Measurements from ENCODE around the gene LRRC7.

The LRRC7 gene

GRCh38 chr1:69852151-69852550 lies 284.4 kb downstream of the LRRC7 start:
- TF ChIP-seq CTCF (IDR thresholded peaks at IDR 0.05; ENCODE audit: low read depth, low read length), result no peak
- DNase-seq (ENCODE audit: extremely low read depth, low read depth), result no peak

GRCh38 chr1:69852706-69853105 lies 285.0 kb downstream of the LRRC7 start:
- DNase-seq (ENCODE audit: extremely low read depth, low read depth), result no peak
- no peak for TF ChIP-seq CTCF (IDR thresholded peaks at IDR 0.05; ENCODE audit: low read depth, low read length)

DNA sequence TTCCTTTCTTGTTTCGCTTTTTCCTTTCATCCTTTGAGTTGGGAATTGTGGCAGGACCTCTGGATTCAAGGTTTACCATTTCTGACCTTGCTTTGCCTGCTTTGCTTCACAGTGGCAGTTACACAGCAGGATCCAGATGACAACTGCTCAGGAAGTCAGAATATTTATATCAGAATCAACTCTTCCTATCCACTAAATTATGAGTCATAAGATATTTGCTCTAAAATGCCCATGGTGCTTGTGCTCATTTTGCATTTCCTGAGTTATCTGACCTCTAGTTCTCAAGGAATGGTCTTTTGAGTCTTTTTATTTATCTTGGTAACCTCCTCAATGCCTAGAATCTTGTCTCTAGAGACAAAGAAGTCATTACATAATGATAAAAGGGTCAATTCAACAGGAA lies 290.8 kb downstream of the LRRC7 start:
- DNase-seq (ENCODE audit: extremely low read depth, low read depth), result no peak
- no peak for TF ChIP-seq CTCF (IDR thresholded peaks at IDR 0.05; ENCODE audit: low read depth, low read length)

DNA sequence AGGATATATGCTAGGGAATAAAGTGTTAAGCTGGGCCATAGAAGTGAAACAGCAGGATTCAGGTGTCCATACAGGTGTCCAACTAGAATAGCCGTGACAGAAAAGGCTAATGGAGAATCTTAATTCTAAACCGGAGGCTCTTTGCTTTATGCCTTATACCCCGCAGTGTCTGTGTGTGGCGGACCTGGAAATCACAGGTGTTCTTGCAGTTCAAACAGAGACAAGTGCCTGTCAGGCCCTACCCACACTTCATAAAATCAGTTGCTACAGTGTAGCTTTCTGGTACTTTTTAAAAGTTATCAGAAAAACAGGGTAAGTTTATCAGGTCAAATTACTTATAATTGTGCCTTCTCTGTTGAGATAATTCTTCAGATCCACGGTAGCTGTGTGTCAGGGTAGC lies 293.9 kb downstream of the LRRC7 start:
- DNase-seq (ENCODE audit: extremely low read depth, low read depth), result no peak

DNA sequence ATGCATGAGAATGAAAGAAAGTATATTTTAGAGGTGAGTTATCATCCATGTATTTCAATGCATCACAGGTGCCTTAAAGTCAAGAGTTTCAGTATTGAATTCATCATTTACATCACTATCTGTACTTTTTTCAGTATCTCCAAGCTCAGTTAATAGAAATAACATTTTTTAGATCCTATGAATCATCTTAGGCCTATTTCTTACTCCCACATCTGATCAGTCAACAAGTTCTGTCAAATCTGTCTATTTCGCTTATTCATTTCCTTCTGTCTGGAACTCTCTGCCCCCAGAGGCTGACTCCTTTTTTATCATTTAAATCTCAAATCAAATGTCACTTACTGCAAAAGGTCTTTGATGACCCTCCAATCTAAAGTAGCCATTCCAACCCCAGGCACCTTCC lies 295.2 kb downstream of the LRRC7 start:
- no peak for TF ChIP-seq CTCF (IDR thresholded peaks at IDR 0.05; ENCODE audit: low read depth, low read length)
- DNase-seq (ENCODE audit: extremely low read depth, low read depth), result no peak

More for the DNA sequence above, 293.9 kb downstream of the LRRC7 start:
- no peak for TF ChIP-seq CTCF (IDR thresholded peaks at IDR 0.05; ENCODE audit: low read depth, low read length)

DNA sequence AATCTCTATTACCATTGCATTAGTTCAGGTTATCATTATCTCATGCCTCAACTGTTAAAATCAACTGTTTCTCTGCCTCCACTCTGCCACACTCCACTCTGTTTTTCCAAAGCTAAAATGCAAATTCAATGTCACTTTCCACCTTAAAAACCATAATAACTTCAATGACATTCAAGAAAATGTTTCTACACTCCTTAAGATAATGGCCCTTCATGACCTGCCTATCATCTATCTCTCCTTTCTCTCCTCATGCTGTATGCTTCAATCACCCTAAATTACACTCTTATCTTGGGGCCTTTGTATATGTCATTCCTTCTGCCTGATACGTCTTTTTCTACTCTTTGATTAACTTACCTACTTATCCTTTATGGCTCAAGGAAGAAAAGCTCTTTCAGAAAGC lies 296.0 kb downstream of the LRRC7 start:
- DNase-seq (ENCODE audit: extremely low read depth, low read depth), result no peak
- TF ChIP-seq CTCF (IDR thresholded peaks at IDR 0.05; ENCODE audit: low read depth, low read length), result no peak

GRCh38 chr1:69871412-69871811 lies 303.7 kb downstream of the LRRC7 start:
- TF ChIP-seq CTCF (IDR thresholded peaks at IDR 0.05; ENCODE audit: low read depth, low read length), result no peak
- no peak for DNase-seq (ENCODE audit: extremely low read depth, low read depth)

Measured in AG09319 (cell line).